Kidney (tissue), 14 donors: Measurements from ENCODE around the gene MED7. TPM values are rescaled to one million over a fixed set of nuclear protein-coding genes. Genes with fewer than 3 reads are reported as not detected.

Experiments
- DNase-seq, 5 donors: peaks; one replicate each; pipeline ENCODE4 v3.0.0-alpha.2; 2013 to 2020
- FAIRE-seq: peaks from 2 replicates; lab custom pipeline; 2012; peaks lifted over from hg19 to GRCh38; lab: Jason Lieb, UNC
- H3K27ac ChIP-seq, 2 donors: one replicate each; pipeline ENCODE4 v1.7.0; 2013; ENCODE audit warnings: low read depth in 2 of 2, low read length in 2 of 2, inconsistent platforms in 1 of 2
- H3K27me3 ChIP-seq: one replicate; pipeline ENCODE4 v1.7.1; 2013; ENCODE audit warnings: low read length, inconsistent platforms; ENCODE audit not compliant: control insufficient read depth, insufficient read depth
- H3K36me3 ChIP-seq, 3 donors: one replicate each; pipeline versions ENCODE4 v1.7.0 to v1.7.1; 2013; ENCODE audit warnings: low read length in 3 of 3, control low read depth in 1 of 3, inconsistent platforms in 1 of 3; ENCODE audit not compliant: insufficient read depth in 3 of 3, control insufficient read depth in 2 of 3
- H3K4me1 ChIP-seq, 3 donors: one replicate each; pipeline versions ENCODE4 v1.7.0 to v1.7.1; 2013; ENCODE audit warnings: low read length in 3 of 3, inconsistent platforms in 1 of 3, low read depth in 1 of 3; ENCODE audit not compliant: control insufficient read depth in 2 of 3, insufficient read depth in 2 of 3
- H3K4me3 ChIP-seq, 3 donors: one replicate each; pipeline versions ENCODE4 v1.7.0 to v1.8.1; 2013; ENCODE audit warnings: low read length in 3 of 3, control low read depth in 1 of 3, inconsistent platforms in 1 of 3
- H3K9ac ChIP-seq, 3 donors: one replicate each; pipeline versions ENCODE4 v1.7.0 to v1.7.1; 2013; ENCODE audit warnings: low read length in 3 of 3, control low read depth in 1 of 3, inconsistent platforms in 1 of 3
- H3K9me3 ChIP-seq, 3 donors: one replicate each; pipeline versions ENCODE4 v1.7.0 to v1.7.1; 2013; ENCODE audit warnings: low read length in 3 of 3, control low read depth in 1 of 3, inconsistent platforms in 1 of 3; ENCODE audit not compliant: control insufficient read depth in 2 of 3, insufficient read depth in 1 of 3
- intact Hi-C: fragments of 100-400 bp; cut with DNase I; formaldehyde crosslinking; loops from one replicate; pipeline ENCODE4 v1.11.1; 2022
- polyA plus RNA-seq: library from polyadenylated mRNA; stranded (reverse); fragments of 350-450 nt; fragmentation: Illumina TruSeq; extraction: RNeasy Lipid Tissue Mini Kit (QIAGEN cat#74804); gene quantifications from one replicate; pipeline ENCODE4 v1.2.3, GENCODE V29; 2014; ENCODE audit warnings: low read depth, low replicate concordance; ENCODE audit not compliant: insufficient read depth
- total RNA-seq: library from RNA; stranded (reverse); fragmentation: NEBNext Ultra II Directional; extraction: Animal tissue kit (Norgen Biotek cat#: 25700); gene quantifications from one replicate; pipeline ENCODE4 v1.2.1, GENCODE V29; 2021
- TF ChIP-seq, protein P1 (sequence below): IDR thresholded peaks from 3 replicates; pipeline ENCODE4 v1.5.1; 2012; ENCODE audit warnings: mild to moderate bottlenecking, moderate library complexity, borderline replicate concordance; ENCODE audit not compliant: insufficient read depth; ENCODE audit errors: extremely low read depth
- donor health status: control.
- donor health status: control.
- donor health status: control.
- donor health status: control.
- donor health status: control.
- donor health status: DM: yes; HTN: yes; CAD: no.
- donor health status: Normal renal cell carcinoma (clear cell type).

The MED7 gene
- total and polyA plus RNA-seq, 2 donors from 2014 or later: 18.2 to 28.6 TPM

- Histone ChIP-seq H3K36me3 (no peaks in the 10 kb centered on the region), H3K4me3 (no peak overlapping the region), H3K9ac (no peak overlapping the region), H3K27me3 (no peaks in the 10 kb centered on the region), H3K27ac (no peak overlapping the region), H3K4me1 (no peaks in the 10 kb centered on the region), H3K9me3 (no peaks in the 10 kb centered on the region)
- intact Hi-C loops: no loop called here
- no peak for FAIRE-seq
- no peak for DNase-seq
- TF ChIP-seq, protein P1, sequence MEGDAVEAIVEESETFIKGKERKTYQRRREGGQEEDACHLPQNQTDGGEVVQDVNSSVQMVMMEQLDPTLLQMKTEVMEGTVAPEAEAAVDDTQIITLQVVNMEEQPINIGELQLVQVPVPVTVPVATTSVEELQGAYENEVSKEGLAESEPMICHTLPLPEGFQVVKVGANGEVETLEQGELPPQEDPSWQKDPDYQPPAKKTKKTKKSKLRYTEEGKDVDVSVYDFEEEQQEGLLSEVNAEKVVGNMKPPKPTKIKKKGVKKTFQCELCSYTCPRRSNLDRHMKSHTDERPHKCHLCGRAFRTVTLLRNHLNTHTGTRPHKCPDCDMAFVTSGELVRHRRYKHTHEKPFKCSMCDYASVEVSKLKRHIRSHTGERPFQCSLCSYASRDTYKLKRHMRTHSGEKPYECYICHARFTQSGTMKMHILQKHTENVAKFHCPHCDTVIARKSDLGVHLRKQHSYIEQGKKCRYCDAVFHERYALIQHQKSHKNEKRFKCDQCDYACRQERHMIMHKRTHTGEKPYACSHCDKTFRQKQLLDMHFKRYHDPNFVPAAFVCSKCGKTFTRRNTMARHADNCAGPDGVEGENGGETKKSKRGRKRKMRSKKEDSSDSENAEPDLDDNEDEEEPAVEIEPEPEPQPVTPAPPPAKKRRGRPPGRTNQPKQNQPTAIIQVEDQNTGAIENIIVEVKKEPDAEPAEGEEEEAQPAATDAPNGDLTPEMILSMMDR: no peak
Observed at GRCh38 chr5:157161996-157162395, 19.3 kb upstream of the MED7 start.

DNA sequence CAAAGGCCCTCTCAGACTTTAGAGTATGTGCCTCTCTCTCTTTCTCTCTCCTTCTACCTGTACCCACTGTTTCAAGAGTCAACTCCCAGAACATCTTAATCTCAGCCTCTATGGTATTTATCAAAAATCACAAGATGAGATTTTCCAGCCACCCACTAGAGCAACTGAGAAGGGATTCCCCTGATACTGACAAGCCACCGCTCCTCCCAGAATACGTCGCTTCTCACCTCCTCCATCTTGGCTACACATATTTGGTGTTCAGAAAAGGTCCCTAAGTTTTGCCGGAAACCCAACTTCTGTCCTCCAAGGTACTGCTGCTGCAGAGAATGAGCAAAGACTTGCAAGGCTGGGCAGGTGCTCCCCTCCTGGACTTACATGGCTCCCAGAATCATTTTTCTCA lies 17.3 kb upstream of the MED7 start:
- FAIRE-seq (no peak), DNase-seq (no peak)
- Histone ChIP-seq H3K4me1 (no peaks in the 10 kb centered on the region), H3K9ac (no peak overlapping the region), H3K4me3 (no peak overlapping the region), H3K36me3 (no peaks in the 10 kb centered on the region), H3K9me3 (no peaks in the 10 kb centered on the region), H3K27me3 (no peaks in the 10 kb centered on the region), H3K27ac (no peak overlapping the region)
- intact Hi-C loops: no loop called here
- TF ChIP-seq, protein P1: no peak

DNA sequence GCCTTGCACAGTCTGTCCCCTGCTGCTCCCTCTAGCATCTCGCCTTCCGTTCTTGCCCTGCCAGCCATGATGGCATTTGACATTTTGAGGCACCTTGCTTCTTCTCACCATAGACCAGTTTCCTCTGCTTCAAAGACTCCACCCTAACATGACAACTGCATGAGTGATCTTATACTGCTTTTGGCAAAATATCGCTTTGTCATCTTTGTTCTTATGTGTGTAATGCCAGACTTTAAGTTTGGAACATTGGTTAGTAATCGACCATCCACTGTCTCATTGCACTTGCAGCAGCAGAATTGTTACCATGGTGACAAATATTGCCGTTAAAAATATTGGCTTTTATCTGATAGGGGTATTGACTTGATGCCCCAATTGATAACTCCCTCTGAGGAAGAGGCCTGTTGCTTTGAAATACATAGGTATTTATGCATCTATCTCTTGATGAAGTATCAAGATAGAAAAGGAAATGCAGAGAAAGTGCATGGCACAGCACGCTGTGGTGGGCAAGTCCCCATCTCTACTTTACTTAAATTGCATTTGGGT lies 16.6 kb upstream of the MED7 start:
- TF ChIP-seq, protein P1: no peak
- DNase-seq (no peak), FAIRE-seq (no peak)
- intact Hi-C loops: no loop called here
- no peaks in the 10 kb centered on the region for H3K9me3 ChIP-seq
- no peak overlapping the region for H3K4me3 ChIP-seq
- no peak overlapping the region for H3K9ac ChIP-seq
- H3K27ac ChIP-seq: no peak overlapping the region
- no peaks in the 10 kb centered on the region for H3K4me1 ChIP-seq
- no peaks in the 10 kb centered on the region for H3K27me3 ChIP-seq
- no peaks in the 10 kb centered on the region for H3K36me3 ChIP-seq
